WTC11 (cell line): ENCODE results near the gene SMCO2. TPM values are rescaled to one million over a fixed set of nuclear protein-coding genes. Genes with fewer than 3 reads are reported as not detected.

Experiments
- ATAC-seq: fragments of 200-7000 bp; cut with Tn5 transposase; 2 replicates; pipeline ENCODE4 v1.10.0; 2021; ENCODE audit warnings: mild to moderate bottlenecking, moderate library complexity
- CTCF ChIA-PET: fragments of 300-600 bp; sonication (Branson Sonifier 250); formaldehyde crosslinking; loops from one replicate; lab custom pipeline; 2021; ENCODE audit warnings: antibody characterized with exemption; lab: Charles Lee
- POLR2A ChIA-PET: fragments of 350-600 bp; sonication (Branson Sonifier 250); formaldehyde crosslinking; loops from one replicate; lab custom pipeline; 2021; ENCODE audit warnings: antibody characterized with exemption; lab: Charles Lee
- DNase-seq: peaks from one replicate; pipeline ENCODE4 v3.0.0; 2021; ENCODE audit warnings: low spot score
- H3K27ac Mint-ChIP-seq: 2 replicates; pipeline ENCODE4 v1.8.0; 2021; ENCODE audit warnings: mixed read lengths
- H3K27me3 Mint-ChIP-seq: 2 replicates; pipeline ENCODE4 v1.8.0; 2021; ENCODE audit warnings: low read depth, mild to moderate bottlenecking, moderate library complexity, mixed read lengths
- H3K36me3 Mint-ChIP-seq: 2 replicates; pipeline ENCODE4 v1.8.0; 2021; ENCODE audit warnings: mixed read lengths
- H3K4me1 Mint-ChIP-seq: 2 replicates; pipeline ENCODE4 v1.8.0; 2022; ENCODE audit warnings: mixed read lengths
- H3K4me3 Mint-ChIP-seq: 2 replicates; pipeline ENCODE4 v1.8.0; 2021; ENCODE audit warnings: mild to moderate bottlenecking, moderate library complexity, mixed read lengths
- H3K9me3 Mint-ChIP-seq: 2 replicates; pipeline ENCODE4 v1.8.0; 2021; ENCODE audit warnings: mixed read lengths
- AFF4 ChIP-seq: sonication (generic); formaldehyde crosslinking; IDR thresholded peaks from 2 replicates; pipeline ENCODE4 v1.8.1; 2023; ENCODE audit warnings: mild to moderate bottlenecking, missing genetic modification reagents, borderline replicate concordance
- ATF2 ChIP-seq: sonication (generic); formaldehyde crosslinking; IDR thresholded peaks from 2 replicates; pipeline ENCODE4 v1.8.1; 2022; ENCODE audit warnings: low read depth, missing genetic modification reagents, borderline replicate concordance
- CREB1 ChIP-seq: sonication (generic); formaldehyde crosslinking; IDR thresholded peaks from 2 replicates; pipeline ENCODE4 v1.8.0; 2023; ENCODE audit warnings: mild to moderate bottlenecking, missing genetic modification reagents
- FOXJ3 ChIP-seq: sonication (generic); formaldehyde crosslinking; IDR thresholded peaks from 2 replicates; pipeline ENCODE4 v1.9.0; 2021; ENCODE audit warnings: missing genetic modification reagents, mild to moderate bottlenecking, borderline replicate concordance
- NFE2L1 ChIP-seq: sonication (generic); formaldehyde crosslinking; IDR thresholded peaks from 2 replicates; pipeline ENCODE4 v1.8.1; 2023; ENCODE audit warnings: missing genetic modification reagents
- NR2C2 ChIP-seq: sonication (generic); formaldehyde crosslinking; IDR thresholded peaks from 2 replicates; pipeline ENCODE4 v1.8.0; 2022; ENCODE audit warnings: mild to moderate bottlenecking, missing genetic modification reagents
- SP1 ChIP-seq: sonication (generic); formaldehyde crosslinking; conservative IDR thresholded peaks from 2 replicates; pipeline ENCODE4 v1.8.1; 2022; ENCODE audit warnings: missing genetic modification reagents
- TEAD1 ChIP-seq: sonication (generic); formaldehyde crosslinking; IDR thresholded peaks from 2 replicates; pipeline ENCODE4 v1.8.0; 2022; ENCODE audit warnings: mild to moderate bottlenecking, missing genetic modification reagents
- ZBTB43 ChIP-seq: sonication (generic); formaldehyde crosslinking; IDR thresholded peaks from 2 replicates; pipeline ENCODE4 v1.8.1; 2023; ENCODE audit warnings: mild to moderate bottlenecking, missing genetic modification reagents
- ZNF532 ChIP-seq: fragments of 250-450 bp; sonication (Bioruptor Pico); IDR thresholded peaks from 2 replicates; pipeline ENCODE4 v1.9.0; 2021; ENCODE audit warnings: mild to moderate bottlenecking, borderline replicate concordance
- total RNA-seq: library from RNA; stranded (reverse); gene quantifications from 3 replicates; pipeline ENCODE4 v1.2.3, GENCODE V29; 2021
- TF ChIP-seq, protein P1 (sequence below): sonication (generic); formaldehyde crosslinking; IDR thresholded peaks from 2 replicates; pipeline ENCODE4 v1.8.0; 2022; ENCODE audit warnings: missing genetic modification reagents
- TF ChIP-seq, protein P2 (sequence below): sonication (generic); formaldehyde crosslinking; IDR thresholded peaks from 2 replicates; pipeline ENCODE4 v1.8.0; 2023; ENCODE audit warnings: missing genetic modification reagents

Gene SMCO2
- total RNA-seq, 1 experiment from 2014 or later = 0.52 TPM

- Mint-ChIP-seq H3K36me3 (no peaks in the 10 kb centered on the region), H3K9me3 (no peaks in the 10 kb centered on the region; the same call in 1 of the 2 replicates), H3K4me3 (no peak overlapping the region), H3K27ac (no peak overlapping the region), H3K4me1 (0 out of 2 replicates have a peak, but pooled peaks cover 3% of the 10 kb centered on the region), H3K27me3 (no peaks in the 10 kb centered on the region; the same call in 1 of the 2 replicates)
- DNase-seq = no peak
- CTCF ChIA-PET = no interaction called here
- POLR2A ChIA-PET = no interaction called here
- no peak for TF ChIP-seq FOXJ3 (CRISPR knock-in tag)
- TF ChIP-seq ATF2 (CRISPR knock-in tag) = no peak
- no peak for TF ChIP-seq ZNF532 (CRISPR knock-in tag)
- no peak for ATAC-seq
Observed at GRCh38 chr12:27505761-27506160, 59.2 kb downstream of the SMCO2 start.

GRCh38 chr12:27506645-27507189, 60.2 kb downstream of the SMCO2 start:
- ATAC-seq (no peak), DNase-seq (no peak)
- Mint-ChIP-seq H3K4me1 (0 out of 2 replicates have a peak, but pooled peaks cover 3% of the 10 kb centered on the region), H3K9me3 (no peaks in the 10 kb centered on the region; the same call in 1 of the 2 replicates), H3K27me3 (no peaks in the 10 kb centered on the region; the same call in 1 of the 2 replicates), H3K36me3 (no peaks in the 10 kb centered on the region), H3K4me3 (no peak overlapping the region), H3K27ac (no peak overlapping the region)
- CTCF ChIA-PET = no interaction called here
- TF ChIP-seq ATF2 (CRISPR knock-in tag) (no peak), AFF4 (CRISPR knock-in tag) (no peak), NR2C2 (CRISPR knock-in tag) (no peak), NFE2L1 (CRISPR knock-in tag) (no peak), TEAD1 (CRISPR knock-in tag) (no peak), SP1 (no peak), ZBTB43 (CRISPR knock-in tag) (no peak), CREB1 (CRISPR knock-in tag) (no peak)
- TF ChIP-seq, protein P1, sequence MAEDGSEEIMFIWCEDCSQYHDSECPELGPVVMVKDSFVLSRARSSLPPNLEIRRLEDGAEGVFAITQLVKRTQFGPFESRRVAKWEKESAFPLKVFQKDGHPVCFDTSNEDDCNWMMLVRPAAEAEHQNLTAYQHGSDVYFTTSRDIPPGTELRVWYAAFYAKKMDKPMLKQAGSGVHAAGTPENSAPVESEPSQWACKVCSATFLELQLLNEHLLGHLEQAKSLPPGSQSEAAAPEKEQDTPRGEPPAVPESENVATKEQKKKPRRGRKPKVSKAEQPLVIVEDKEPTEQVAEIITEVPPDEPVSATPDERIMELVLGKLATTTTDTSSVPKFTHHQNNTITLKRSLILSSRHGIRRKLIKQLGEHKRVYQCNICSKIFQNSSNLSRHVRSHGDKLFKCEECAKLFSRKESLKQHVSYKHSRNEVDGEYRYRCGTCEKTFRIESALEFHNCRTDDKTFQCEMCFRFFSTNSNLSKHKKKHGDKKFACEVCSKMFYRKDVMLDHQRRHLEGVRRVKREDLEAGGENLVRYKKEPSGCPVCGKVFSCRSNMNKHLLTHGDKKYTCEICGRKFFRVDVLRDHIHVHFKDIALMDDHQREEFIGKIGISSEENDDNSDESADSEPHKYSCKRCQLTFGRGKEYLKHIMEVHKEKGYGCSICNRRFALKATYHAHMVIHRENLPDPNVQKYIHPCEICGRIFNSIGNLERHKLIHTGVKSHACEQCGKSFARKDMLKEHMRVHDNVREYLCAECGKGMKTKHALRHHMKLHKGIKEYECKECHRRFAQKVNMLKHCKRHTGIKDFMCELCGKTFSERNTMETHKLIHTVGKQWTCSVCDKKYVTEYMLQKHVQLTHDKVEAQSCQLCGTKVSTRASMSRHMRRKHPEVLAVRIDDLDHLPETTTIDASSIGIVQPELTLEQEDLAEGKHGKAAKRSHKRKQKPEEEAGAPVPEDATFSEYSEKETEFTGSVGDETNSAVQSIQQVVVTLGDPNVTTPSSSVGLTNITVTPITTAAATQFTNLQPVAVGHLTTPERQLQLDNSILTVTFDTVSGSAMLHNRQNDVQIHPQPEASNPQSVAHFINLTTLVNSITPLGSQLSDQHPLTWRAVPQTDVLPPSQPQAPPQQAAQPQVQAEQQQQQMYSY (CRISPR knock-in tag) = no peak
- TF ChIP-seq, protein P2, sequence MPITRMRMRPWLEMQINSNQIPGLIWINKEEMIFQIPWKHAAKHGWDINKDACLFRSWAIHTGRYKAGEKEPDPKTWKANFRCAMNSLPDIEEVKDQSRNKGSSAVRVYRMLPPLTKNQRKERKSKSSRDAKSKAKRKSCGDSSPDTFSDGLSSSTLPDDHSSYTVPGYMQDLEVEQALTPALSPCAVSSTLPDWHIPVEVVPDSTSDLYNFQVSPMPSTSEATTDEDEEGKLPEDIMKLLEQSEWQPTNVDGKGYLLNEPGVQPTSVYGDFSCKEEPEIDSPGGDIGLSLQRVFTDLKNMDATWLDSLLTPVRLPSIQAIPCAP (CRISPR knock-in tag) = no peak
- POLR2A ChIA-PET = no interaction called here
